Ovary (tissue), 9 donors: ENCODE results near the gene LCA5. TPM values are rescaled to one million over a fixed set of nuclear protein-coding genes. Genes with fewer than 3 reads are reported as not detected.

Experiments used
- DNase-seq, 5 donors: peaks; one replicate each; pipeline ENCODE4 v3.0.0-alpha.2; 2019 to 2020
- H3K27ac ChIP-seq, 2 donors: fragments of 200-600 bp; one replicate each; pipeline versions ENCODE4 v1.5.1 to v1.8.0; 2019 to 2022
- H3K27me3 ChIP-seq: fragments of 200-600 bp; one replicate; pipeline ENCODE4 v1.8.0; 2022
- H3K36me3 ChIP-seq: fragments of 200-600 bp; sonication (generic); one replicate; pipeline ENCODE4 v1.5.1; 2019
- H3K4me1 ChIP-seq: one replicate; pipeline ENCODE4 v1.8.1; 2013; ENCODE audit warnings: mild to moderate bottlenecking, moderate library complexity; ENCODE audit not compliant: insufficient read depth
- H3K4me3 ChIP-seq: fragments of 200-600 bp; sonication (generic); one replicate; pipeline ENCODE4 v1.5.1; 2017
- H3K9me3 ChIP-seq, 2 donors: fragments of 200-600 bp in 1 of 2; sonication (generic) in 1 of 2; one replicate each; pipeline versions ENCODE4 v1.5.1 to v1.8.1; 2013 to 2019; ENCODE audit warnings: mild to moderate bottlenecking in 1 of 2, moderate library complexity in 1 of 2
- EP300 ChIP-seq: sonication (generic); formaldehyde crosslinking; IDR thresholded peaks from one replicate; pipeline ENCODE4 v1.6.1; 2017; ENCODE audit warnings: antibody characterized with exemption
- POLR2A ChIP-seq: fragments of 450-650 bp; IDR thresholded peaks from one replicate; pipeline ENCODE4 v1.6.1; 2017; ENCODE audit warnings: antibody characterized with exemption, mild to moderate bottlenecking, moderate library complexity
- WGBS, 3 donors: extraction: QIAGEN DNeasy Blood & Tissue Kit in 1 of 3; methylation state at CpG; one replicate each; pipeline versions ENCODE4 v1.1.5 to v1.1.7; 2013 to 2017; 5-methylcytosine and 5-hydroxymethylcytosine counted together
- intact Hi-C, 4 donors: fragments of 100-400 bp; cut with DNase I; formaldehyde crosslinking; loops; one replicate each; pipeline versions ENCODE4 v1.11.0 to v1.15.1; 2022 to 2023
- polyA plus RNA-seq, 2 donors: library from polyadenylated mRNA; stranded (reverse); fragments of 200-250 nt in 1 of 2; fragments of 350-450 nt in 1 of 2; fragmentation: Illumina TruSeq in 1 of 2; extraction: RNeasy Lipid Tissue Mini Kit (QIAGEN cat#74804) in 1 of 2; gene quantifications; one replicate each; pipeline ENCODE4 v1.2.3, GENCODE V29; 2013 to 2014
- total RNA-seq, 7 donors: library from RNA; depleted of rRNA in 2 of 7; stranded (reverse); fragments of >200 nt in 2 of 7; fragmentation: NEBNext Ultra II Directional in 3 of 7; extraction: Animal tissue kit (Norgen Biotek cat#: 25700) in 3 of 7; gene quantifications; one replicate each; pipeline versions ENCODE4 v1.1.0 to v1.2.4, GENCODE V29; 2016 to 2023
- TF ChIP-seq, protein P1 (sequence below), 3 donors: fragments of 450-650 bp in 2 of 3; fragments of 200-600 bp in 1 of 3; IDR thresholded peaks; one replicate each; pipeline versions ENCODE4 v1.5.1 to v1.8.0; 2016 to 2022; ENCODE audit warnings: antibody characterized with exemption in 3 of 3, mild to moderate bottlenecking in 1 of 3
- donor health status: DM: no; HTN: no; CAD: no; lungs with moderate emphysema.
- donor health status: DM: no; HTN: no; CAD: no.
- donor health status: Bipolar disorder and iron deficiency.
- donor health status: DM: yes; HTN: yes; CAD: no.
- donor health status: DM: no; HTN: no; CAD: no.
- donor health status: DM: yes; HTN: yes; CAD: no.

Gene LCA5
- total and polyA plus RNA-seq, 9 donors, result 4.9 to 11.4 (median 8.9) TPM

DNA sequence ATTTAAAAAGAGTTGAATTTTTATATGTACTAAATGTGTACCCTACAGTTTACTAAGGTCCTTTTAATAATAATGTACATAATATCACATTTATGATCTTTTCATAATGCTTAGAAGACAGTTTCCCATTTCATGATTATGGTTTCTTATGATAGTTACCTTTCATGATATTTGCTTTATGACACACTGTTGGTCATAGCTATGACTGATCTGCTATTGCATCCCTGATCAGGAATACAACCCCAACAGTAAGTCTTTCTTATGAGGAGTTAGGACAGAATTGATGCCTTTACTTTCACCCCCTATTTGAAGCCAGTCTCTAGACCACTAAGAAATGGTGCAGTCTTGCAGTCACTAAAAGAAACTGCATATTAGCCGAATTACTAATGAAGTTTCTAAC lies 31.0 kb downstream of the LCA5 start:
- no peak overlapping the region for H3K4me3 ChIP-seq
- 94 to 95% (median 94%) methylated on average over 1 of the region's 1 CpG for WGBS, 3 donors
- no peaks in the 10 kb centered on the region for H3K9me3 ChIP-seq
- H3K4me1 ChIP-seq, result no peaks in the 10 kb centered on the region
- no peaks in the 10 kb centered on the region for H3K36me3 ChIP-seq
- intact Hi-C loops, result no loop called here
- no peak for DNase-seq
- no peak overlapping the region for H3K27ac ChIP-seq
- no peaks in the 10 kb centered on the region for H3K27me3 ChIP-seq
- TF ChIP-seq POLR2A, result no peak
- TF ChIP-seq EP300, result no peak
- TF ChIP-seq, protein P1, sequence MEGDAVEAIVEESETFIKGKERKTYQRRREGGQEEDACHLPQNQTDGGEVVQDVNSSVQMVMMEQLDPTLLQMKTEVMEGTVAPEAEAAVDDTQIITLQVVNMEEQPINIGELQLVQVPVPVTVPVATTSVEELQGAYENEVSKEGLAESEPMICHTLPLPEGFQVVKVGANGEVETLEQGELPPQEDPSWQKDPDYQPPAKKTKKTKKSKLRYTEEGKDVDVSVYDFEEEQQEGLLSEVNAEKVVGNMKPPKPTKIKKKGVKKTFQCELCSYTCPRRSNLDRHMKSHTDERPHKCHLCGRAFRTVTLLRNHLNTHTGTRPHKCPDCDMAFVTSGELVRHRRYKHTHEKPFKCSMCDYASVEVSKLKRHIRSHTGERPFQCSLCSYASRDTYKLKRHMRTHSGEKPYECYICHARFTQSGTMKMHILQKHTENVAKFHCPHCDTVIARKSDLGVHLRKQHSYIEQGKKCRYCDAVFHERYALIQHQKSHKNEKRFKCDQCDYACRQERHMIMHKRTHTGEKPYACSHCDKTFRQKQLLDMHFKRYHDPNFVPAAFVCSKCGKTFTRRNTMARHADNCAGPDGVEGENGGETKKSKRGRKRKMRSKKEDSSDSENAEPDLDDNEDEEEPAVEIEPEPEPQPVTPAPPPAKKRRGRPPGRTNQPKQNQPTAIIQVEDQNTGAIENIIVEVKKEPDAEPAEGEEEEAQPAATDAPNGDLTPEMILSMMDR (IDR thresholded peaks at IDR 0.05), result no peak

DNA sequence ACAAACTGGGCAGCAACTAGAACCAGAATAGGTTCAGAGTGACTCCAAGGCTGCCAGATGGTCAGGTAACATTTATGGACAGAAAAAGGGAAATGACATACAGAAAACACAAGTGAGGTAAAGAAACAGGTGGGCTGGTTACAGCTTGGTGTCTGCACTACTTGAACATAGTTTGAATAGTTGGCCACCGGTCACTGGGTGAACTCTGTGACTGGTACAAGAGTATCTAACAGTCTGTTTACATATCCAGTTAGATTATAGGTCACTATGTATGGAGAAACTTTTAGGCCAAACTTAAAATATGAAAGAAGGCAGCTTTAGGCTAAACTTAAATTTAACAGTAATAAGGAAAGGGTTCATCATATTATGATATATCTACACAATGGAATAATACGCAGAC lies 32.9 kb downstream of the LCA5 start:
- intact Hi-C loops, result no loop called here
- WGBS, 3 donors, result 96 to 97% (median 97%) methylated on average over 2 of the region's 2 CpGs
- H3K36me3 ChIP-seq, result no peaks in the 10 kb centered on the region
- no peak for TF ChIP-seq POLR2A
- TF ChIP-seq, protein P1 (IDR thresholded peaks at IDR 0.05), result no peak
- TF ChIP-seq EP300, result no peak
- no peaks in the 10 kb centered on the region for H3K4me1 ChIP-seq
- H3K27me3 ChIP-seq, result no peaks in the 10 kb centered on the region
- no peak overlapping the region for H3K4me3 ChIP-seq
- no peak overlapping the region for H3K27ac ChIP-seq
- no peaks in the 10 kb centered on the region for H3K9me3 ChIP-seq
- no peak for DNase-seq

DNA sequence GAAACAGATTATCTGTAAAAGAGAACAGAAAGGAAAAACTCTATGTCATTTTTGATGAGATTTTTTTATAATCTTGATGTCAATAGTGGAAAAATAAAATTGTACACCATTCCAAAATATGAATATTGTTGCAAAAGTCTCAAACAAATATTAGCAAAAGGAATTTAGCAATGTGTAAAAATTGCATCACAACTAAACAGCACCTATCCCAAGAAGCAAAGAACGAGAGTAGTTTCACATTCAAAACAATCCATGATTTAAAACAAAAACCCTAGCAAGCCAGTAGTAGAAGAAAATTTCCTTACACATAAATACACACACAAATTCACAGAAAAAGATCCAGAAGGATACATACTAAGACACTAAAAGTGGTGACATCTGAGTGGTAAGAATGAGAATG lies 38.4 kb downstream of the LCA5 start:
- TF ChIP-seq POLR2A (no peak), EP300 (no peak)
- TF ChIP-seq, protein P1 (IDR thresholded peaks at IDR 0.05), result no peak
- 15 to 19% (median 16%) methylated on average over 1 of the region's 1 CpG for WGBS, 3 donors
- H3K4me3 ChIP-seq, result no peak overlapping the region

DNA sequence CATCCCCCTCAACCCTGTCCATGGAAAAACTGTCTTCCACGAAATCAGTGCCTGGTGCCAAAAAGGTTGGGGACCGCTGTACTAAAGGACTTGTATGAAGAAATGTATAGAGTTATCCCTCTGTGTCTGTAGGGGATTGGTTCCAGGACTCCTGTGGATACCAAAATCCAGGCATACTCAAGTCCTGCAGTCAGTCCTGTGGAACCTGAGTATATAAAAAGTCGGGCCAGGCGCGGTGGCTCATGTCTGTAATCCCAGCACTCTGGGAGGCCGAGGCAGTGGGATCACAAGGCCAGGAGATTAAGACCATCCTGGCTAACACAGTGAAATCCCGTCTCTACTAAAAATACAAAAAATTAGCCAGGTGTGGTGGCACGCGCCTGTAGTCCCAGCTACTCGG lies 42.0 kb downstream of the LCA5 start:
- WGBS, 3 donors, result 90 to 96% (median 95%) methylated on average over 10 of the region's 10 CpGs
- H3K27me3 ChIP-seq, result no peaks in the 10 kb centered on the region
- no peaks in the 10 kb centered on the region for H3K4me1 ChIP-seq
- no peak overlapping the region for H3K27ac ChIP-seq
- H3K36me3 ChIP-seq, result no peaks in the 10 kb centered on the region
- TF ChIP-seq, protein P1 (IDR thresholded peaks at IDR 0.05), result no peak
- TF ChIP-seq POLR2A, result no peak
- no peak for TF ChIP-seq EP300
- no peak overlapping the region for H3K4me3 ChIP-seq
- DNase-seq, result no peak
- intact Hi-C loops, result no loop called here
- no peaks in the 10 kb centered on the region for H3K9me3 ChIP-seq

More for the DNA sequence above, 38.4 kb downstream of the LCA5 start:
- no peaks in the 10 kb centered on the region for H3K36me3 ChIP-seq
- no peaks in the 10 kb centered on the region for H3K27me3 ChIP-seq
- no peaks in the 10 kb centered on the region for H3K4me1 ChIP-seq
- H3K27ac ChIP-seq, result no peak overlapping the region
- DNase-seq, result no peak
- intact Hi-C loops, result no loop called here
- no peaks in the 10 kb centered on the region for H3K9me3 ChIP-seq
